Inflammatory macrophage treated with lipopolysaccharide for 4 hours (primary cell): ENCODE measurements around the gene CRACR2B.

Experiments
- DNase-seq: peaks from one replicate; pipeline ENCODE4 v3.0.0-alpha.2; 2020

CRACR2B gene

DNA sequence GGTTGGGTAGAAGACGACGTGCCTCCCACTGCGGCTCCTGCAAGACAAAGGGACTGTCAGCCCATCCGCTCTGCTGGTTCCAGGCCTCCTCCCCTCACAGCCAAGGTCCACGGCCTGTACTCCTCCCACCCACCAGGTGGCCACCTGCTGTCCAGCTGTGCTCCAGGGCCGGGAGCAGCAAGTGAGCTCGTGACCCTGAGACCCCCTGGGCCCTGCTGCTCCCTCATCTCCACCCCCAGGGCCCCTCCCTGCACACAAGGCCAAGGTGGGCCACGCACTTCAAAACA is 42.4 kb downstream of the CRACR2B start:
- DNase-seq, result no peak

GRCh38 chr11:870418-870817 is 42.7 kb downstream of the CRACR2B start:
- no peak for DNase-seq

DNA sequence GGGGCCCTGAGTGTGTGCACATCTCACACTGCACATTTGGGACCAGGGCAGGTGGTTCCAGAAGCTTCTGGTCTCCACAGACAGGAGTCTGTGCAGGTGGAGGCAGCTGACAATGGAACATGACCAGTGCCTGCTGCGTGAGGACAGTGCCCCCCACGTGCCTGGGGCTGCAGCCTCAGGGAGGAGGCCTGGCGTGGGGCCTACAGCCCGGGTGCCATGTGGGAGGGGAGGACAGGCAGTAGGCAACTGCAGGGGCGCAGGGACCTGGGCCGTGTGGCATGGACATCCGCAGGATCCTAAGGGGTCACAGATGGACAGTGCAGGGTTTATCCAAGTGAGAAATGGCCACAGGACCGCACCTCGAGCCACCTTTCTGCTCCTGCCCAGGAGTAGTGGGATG is 43.8 kb downstream of the CRACR2B start:
- no peak for DNase-seq

DNA sequence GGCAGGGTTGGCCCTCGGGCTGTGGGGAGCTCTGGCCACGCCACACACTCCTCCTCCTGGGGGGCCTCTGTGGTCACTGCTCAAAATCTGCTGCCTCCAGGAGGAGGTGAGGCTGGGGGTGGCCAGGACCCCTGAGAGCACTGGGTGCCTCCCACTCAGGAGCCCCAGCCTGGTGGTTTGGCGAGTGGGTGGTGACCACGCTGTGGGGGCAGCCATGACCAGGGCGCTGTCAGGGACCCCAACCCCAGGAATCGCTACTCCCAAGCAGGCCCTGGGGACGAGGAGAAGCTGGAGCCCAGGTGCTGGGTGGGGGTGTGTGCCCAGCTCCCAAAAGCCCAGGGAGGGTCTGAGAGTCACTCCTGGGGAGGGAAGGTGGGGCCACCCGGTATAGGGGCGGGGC is 45.1 kb downstream of the CRACR2B start:
- DNase-seq, result no peak

DNA sequence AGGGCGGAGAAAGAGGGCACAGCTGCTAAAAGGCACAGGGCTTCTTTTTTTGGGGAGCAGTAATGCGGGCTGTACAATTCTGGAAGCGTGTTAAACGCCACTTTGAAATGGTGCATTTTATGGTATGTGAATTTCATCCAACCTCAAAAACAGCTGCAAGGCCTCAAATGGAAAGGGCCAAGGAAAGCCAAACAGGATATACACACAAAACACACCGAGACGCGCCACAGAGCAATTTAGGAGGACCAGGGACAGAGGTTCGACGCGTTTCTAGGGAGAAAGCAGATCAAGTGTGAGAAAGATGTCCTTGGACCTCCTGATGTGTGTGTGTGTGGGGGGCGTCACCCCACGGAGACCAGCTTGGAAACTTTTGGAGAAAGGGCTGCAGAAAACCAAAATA is 46.0 kb downstream of the CRACR2B start:
- no peak for DNase-seq

GRCh38 chr11:875203-875602 is 47.5 kb downstream of the CRACR2B start:
- no peak for DNase-seq

- no peak for DNase-seq
Measured at GRCh38 chr11:875769-876301, 48.1 kb downstream of the CRACR2B start.

- DNase-seq, result no peak
Measured at GRCh38 chr11:876545-876944, 48.8 kb downstream of the CRACR2B start.

DNA sequence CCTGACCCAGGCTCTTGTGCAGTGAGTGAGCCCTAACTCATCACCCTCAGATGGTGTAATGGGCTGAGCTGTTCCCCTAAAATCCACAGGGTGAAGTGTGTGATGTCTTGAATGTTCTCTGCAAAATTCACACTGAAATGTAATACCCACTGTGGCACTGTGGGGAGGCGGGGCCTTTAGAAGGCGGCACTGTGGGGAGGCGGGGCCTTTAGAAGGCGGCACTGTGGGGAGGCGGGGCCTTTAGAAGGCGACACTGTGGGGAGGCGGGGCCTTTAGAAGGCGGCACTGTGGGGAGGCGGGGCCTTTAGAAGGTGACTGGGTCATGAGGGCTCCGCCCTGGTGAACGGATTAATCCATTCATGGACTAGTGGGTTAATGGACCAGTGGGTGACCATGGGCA is 49.8 kb downstream of the CRACR2B start:
- DNase-seq, result peak; percentile 4

GRCh38 chr11:880447-880846 is 52.7 kb downstream of the CRACR2B start:
- no peak for DNase-seq
